Measurements from ENCODE around the gene C9orf72. TPM values are rescaled to one million over a fixed set of nuclear protein-coding genes. Genes with fewer than 3 reads are reported as not detected.

Gene C9orf72
- total RNA-seq, 1 experiment from 2014 or later = 5.9 TPM

GRCh38 chr9:27569406-27569805 lies 3.9 kb downstream of the C9orf72 start:
- intact Hi-C loops (cut with micrococcal nuclease; ENCODE audit: unreplicated experiment) = no loop called here
- ChIA-PET POLR2A (ENCODE audit: low non-redundant PET) (interaction anchor here (0.6 kb wide), 1 partner anchor 86 kb away, joined by 3 read pairs; no protein-coding TSS in a partner anchor), CTCF (no interaction called here)
- H3K4me3 ChIP-seq (ENCODE audit: low read depth, low read length, poor library complexity, severe bottlenecking) = no peak overlapping the region
- H3K27ac ChIP-seq (ENCODE audit: low read depth, low read length, poor library complexity, severe bottlenecking) = no peak overlapping the region
- DNase-seq (ENCODE audit: low spot score) = no peak
- BruUV-seq (replicated peaks) = no TSS peak
- no peaks in the 10 kb centered on the region for H3K27me3 ChIP-seq (replicated peaks; ENCODE audit: insufficient read depth, low read depth, low read length, poor library complexity)
- no peaks in the 10 kb centered on the region for H3K36me3 ChIP-seq (ENCODE audit: insufficient read depth, low read length, poor library complexity, severe bottlenecking)
- no peaks in the 10 kb centered on the region for H3K9me3 ChIP-seq (ENCODE audit: low read depth, low read length, poor library complexity, severe bottlenecking)
- TF ChIP-seq EZH2 (IDR thresholded peaks at IDR 0.05; ENCODE audit: borderline replicate concordance, low read depth, low read length, poor library complexity, severe bottlenecking) = no peak
- no peak for TF ChIP-seq CTCF (conservative IDR thresholded peaks at IDR 0.05; ENCODE audit: low read depth, low read length)
- H3K4me1 ChIP-seq (ENCODE audit: insufficient read depth, low read length, poor library complexity, severe bottlenecking) = no peaks in the 10 kb centered on the region

- intact Hi-C loops (cut with micrococcal nuclease; ENCODE audit: unreplicated experiment) = no loop called here
- Histone ChIP-seq H3K9me3 (ENCODE audit: low read depth, low read length, poor library complexity, severe bottlenecking) (no peaks in the 10 kb centered on the region), H3K27me3 (replicated peaks; ENCODE audit: insufficient read depth, low read depth, low read length, poor library complexity) (no peaks in the 10 kb centered on the region), H3K36me3 (ENCODE audit: insufficient read depth, low read length, poor library complexity, severe bottlenecking) (no peaks in the 10 kb centered on the region), H3K27ac (ENCODE audit: low read depth, low read length, poor library complexity, severe bottlenecking) (no peak overlapping the region), H3K4me1 (ENCODE audit: insufficient read depth, low read length, poor library complexity, severe bottlenecking) (no peaks in the 10 kb centered on the region), H3K4me3 (ENCODE audit: low read depth, low read length, poor library complexity, severe bottlenecking) (no peak overlapping the region)
- no peak for DNase-seq (ENCODE audit: low spot score)
- ChIA-PET POLR2A (ENCODE audit: low non-redundant PET) (no interaction called here), CTCF (no interaction called here)
- no TSS peak for BruUV-seq (replicated peaks)
- no peak for TF ChIP-seq EZH2 (IDR thresholded peaks at IDR 0.05; ENCODE audit: borderline replicate concordance, low read depth, low read length, poor library complexity, severe bottlenecking)
- TF ChIP-seq CTCF (conservative IDR thresholded peaks at IDR 0.05; ENCODE audit: low read depth, low read length) = no peak
Observed at GRCh38 chr9:27566118-27566517, 7.2 kb downstream of the C9orf72 start.

- Histone ChIP-seq H3K27me3 (replicated peaks; ENCODE audit: insufficient read depth, low read depth, low read length, poor library complexity) (no peaks in the 10 kb centered on the region), H3K4me1 (ENCODE audit: insufficient read depth, low read length, poor library complexity, severe bottlenecking) (no peaks in the 10 kb centered on the region), H3K9me3 (ENCODE audit: low read depth, low read length, poor library complexity, severe bottlenecking) (no peaks in the 10 kb centered on the region), H3K36me3 (ENCODE audit: insufficient read depth, low read length, poor library complexity, severe bottlenecking) (no peaks in the 10 kb centered on the region), H3K4me3 (ENCODE audit: low read depth, low read length, poor library complexity, severe bottlenecking) (no peak overlapping the region), H3K27ac (ENCODE audit: low read depth, low read length, poor library complexity, severe bottlenecking) (no peak overlapping the region)
- no peak for TF ChIP-seq CTCF (conservative IDR thresholded peaks at IDR 0.05; ENCODE audit: low read depth, low read length)
- no peak for TF ChIP-seq EZH2 (IDR thresholded peaks at IDR 0.05; ENCODE audit: borderline replicate concordance, low read depth, low read length, poor library complexity, severe bottlenecking)
- DNase-seq (ENCODE audit: low spot score) = no peak
- ChIA-PET POLR2A (ENCODE audit: low non-redundant PET) (no interaction called here), CTCF (no interaction called here)
- BruUV-seq (replicated peaks) = no TSS peak
- intact Hi-C loops (cut with micrococcal nuclease; ENCODE audit: unreplicated experiment) = no loop called here
Observed at GRCh38 chr9:27565696-27566095, 7.6 kb downstream of the C9orf72 start.

All from A673 (cell line).